ENCODE results near the gene PRM1. TPM values are rescaled to one million over a fixed set of nuclear protein-coding genes. Genes with fewer than 3 reads are reported as not detected.

Gene PRM1
- total and polyA plus RNA-seq, 2 of the 13 experiments (the other 11 are each of a cell fraction or from before 2014, with no cell fraction given): not detected

GRCh38 chr16:11308493-11309283 lies 27.6 kb upstream of the PRM1 start (continued):
- no peak for TF ChIP-seq ZNF512 (CRISPR knock-in tag; IDR thresholded peaks at IDR 0.05)
- no peak for TF ChIP-seq PHF5A (CRISPR knock-in tag; IDR thresholded peaks at IDR 0.05; ENCODE audit: low read depth, unreplicated experiment)
- no peak for TF ChIP-seq EZH2 (conservative IDR thresholded peaks at IDR 0.05; ENCODE audit: low read depth, low read length)
- no peak for TF ChIP-seq ZBTB25 (CRISPR knock-in tag; IDR thresholded peaks at IDR 0.05)
- no peak for TF ChIP-seq JARID2 (CRISPR knock-in tag; IDR thresholded peaks at IDR 0.05; ENCODE audit: insufficient replicate concordance)
- TF ChIP-seq NPAS2 (CRISPR knock-in tag; IDR thresholded peaks at IDR 0.05; ENCODE audit: borderline replicate concordance): no peak
- TF ChIP-seq SP140L (CRISPR knock-in tag; IDR thresholded peaks at IDR 0.05; ENCODE audit: borderline replicate concordance): no peak
- no peak; the same call in 1 of the 2 replicates for TF ChIP-seq NFYB (CRISPR knock-in tag; IDR thresholded peaks at IDR 0.05)
- TF ChIP-seq PPARG (CRISPR knock-in tag; conservative IDR thresholded peaks at IDR 0.05): 0 out of 2 replicates have a peak, but pooled peaks have one; percentile 7
- 0 out of 2 replicates have a peak, but pooled peaks have one; percentile 54 for TF ChIP-seq ZNF160 (CRISPR knock-in tag; IDR thresholded peaks at IDR 0.05)
- TF ChIP-seq POLR2AphosphoS2 (IDR thresholded peaks at IDR 0.05; ENCODE audit: low read depth, low read length): no peak
- TF ChIP-seq ZNF737 (CRISPR knock-in tag; IDR thresholded peaks at IDR 0.05; ENCODE audit: borderline replicate concordance): no peak
- no peak for TF ChIP-seq ARNTL (CRISPR knock-in tag; IDR thresholded peaks at IDR 0.05)
- TF ChIP-seq IKZF4 (CRISPR knock-in tag; IDR thresholded peaks at IDR 0.05; ENCODE audit: borderline replicate concordance, low read depth, not compliant biosample characterization): peak; percentile 3
- TF ChIP-seq ZBTB7B (CRISPR knock-in tag; IDR thresholded peaks at IDR 0.05): peak; percentile 92; the same call in 1 of the 2 replicates
- peak; percentile 70; the same call in 1 of the 2 replicates for TF ChIP-seq ZNF564 (CRISPR knock-in tag; IDR thresholded peaks at IDR 0.05)
- peak; percentile 85; the same call in 1 of the 2 replicates for TF ChIP-seq ZBTB20 (CRISPR knock-in tag; IDR thresholded peaks at IDR 0.05; ENCODE audit: borderline replicate concordance, low read depth)
- TF ChIP-seq ZNF138 (CRISPR knock-in tag; IDR thresholded peaks at IDR 0.05; ENCODE audit: low read depth): peak; percentile 77; the same call in 1 of the 2 replicates
- TF ChIP-seq MIXL1 (CRISPR knock-in tag; IDR thresholded peaks at IDR 0.05): 0 out of 2 replicates have a peak, but pooled peaks have one; percentile 26
- TF ChIP-seq ZBTB46 (CRISPR knock-in tag; IDR thresholded peaks at IDR 0.05; ENCODE audit: borderline replicate concordance): no peak
